Suppressor macrophage treated with lipopolysaccharide for 1 hour (primary cell): ENCODE measurements around the gene ZNF283.
"Not testable (repeated sequence)": the region's sequence is repeated elsewhere in the genome, so short reads cannot be mapped to it uniquely, and the experiment has no call there.

Experiments used
- DNase-seq, 3 donors: peaks; one replicate each; pipeline ENCODE4 v3.0.0-alpha.2; 2020 to 2022

ZNF283 gene

GRCh38 chr19:43799502-43800142 is 27.5 kb upstream of the ZNF283 start:
- peak in 1 of 3 donors; percentile 34 for DNase-seq

DNA sequence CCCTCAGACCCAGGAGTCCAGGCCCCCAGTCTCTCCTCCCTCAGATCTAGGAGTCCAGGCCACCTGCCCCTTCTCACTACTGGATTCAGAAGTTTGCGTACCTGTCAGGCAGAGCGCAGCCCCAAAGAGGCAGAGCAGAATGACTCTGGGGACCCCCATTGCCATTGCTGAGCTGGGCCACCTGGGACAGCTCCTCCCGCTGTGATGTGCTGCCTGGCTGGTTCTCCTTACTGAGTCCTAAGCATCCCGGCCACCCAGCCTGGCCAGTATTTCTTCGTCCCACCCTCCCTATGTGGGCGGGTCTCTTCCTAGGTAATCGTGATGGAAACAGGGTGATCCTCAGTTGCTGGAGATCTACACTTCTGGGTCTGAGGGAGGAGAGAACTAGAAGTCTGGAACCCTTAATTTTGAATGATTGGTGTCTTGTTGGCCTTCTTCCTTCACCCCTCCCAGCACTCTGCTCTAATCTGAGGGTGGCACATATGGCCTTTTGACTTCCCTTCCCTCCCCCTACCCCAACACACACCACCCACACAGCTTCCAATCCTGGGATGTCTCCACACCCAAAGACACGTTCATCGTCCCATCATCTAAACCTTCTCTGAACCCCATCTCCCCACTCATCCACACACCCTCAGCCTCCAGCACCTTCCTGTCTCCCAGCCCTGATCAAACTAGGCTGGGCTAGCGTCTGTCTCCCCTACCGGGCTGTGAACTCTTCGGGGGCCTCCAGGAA is 24.7 kb upstream of the ZNF283 start, which contains the start of gene LYPD5:
Gene LYPD5, minus strand, starts transcription at position 232 of the 736 bp plus-strand sequence. Its CDS starts 67 bp downstream, at position 165.
- no peak for DNase-seq

DNA sequence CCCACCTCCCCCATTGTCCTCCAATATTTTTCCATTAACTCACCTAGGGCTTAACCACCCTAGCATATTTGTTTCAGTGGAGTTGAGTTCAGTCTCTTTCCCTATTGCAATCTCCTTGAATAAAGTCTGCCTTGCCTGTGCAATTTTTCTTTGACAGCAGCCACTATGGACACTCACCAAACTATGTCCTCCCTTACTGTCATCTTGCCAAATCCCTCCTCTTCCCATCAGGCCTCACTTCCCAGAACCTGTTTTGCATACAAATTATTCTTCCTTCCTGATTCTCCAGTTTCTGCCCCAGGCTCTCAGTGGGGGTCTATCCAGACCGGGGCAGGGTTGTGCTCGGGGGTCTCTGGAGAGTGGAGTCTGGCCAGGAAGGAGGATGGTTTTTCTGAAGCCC is 22.7 kb upstream of the ZNF283 start:
- DNase-seq = no peak

DNA sequence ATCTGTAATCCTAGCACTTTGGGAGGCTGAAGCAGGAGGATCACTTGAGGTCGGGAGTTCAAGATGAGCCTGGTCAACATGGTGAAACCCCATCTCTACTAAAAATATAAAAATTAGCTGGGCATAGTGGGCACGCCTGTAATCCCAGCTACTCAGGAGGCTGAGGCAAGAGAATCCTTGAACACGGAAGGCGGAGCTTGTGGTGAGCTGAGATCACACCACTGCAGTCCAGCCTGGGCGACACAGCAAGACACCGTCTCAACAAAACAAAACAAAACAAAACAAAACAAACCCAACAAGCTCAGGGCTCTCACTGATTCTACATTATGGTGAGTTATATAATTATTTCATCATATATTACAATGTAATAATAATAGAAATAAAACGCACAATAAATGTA is 20.7 kb upstream of the ZNF283 start:
- DNase-seq = not testable (repeated sequence)

DNA sequence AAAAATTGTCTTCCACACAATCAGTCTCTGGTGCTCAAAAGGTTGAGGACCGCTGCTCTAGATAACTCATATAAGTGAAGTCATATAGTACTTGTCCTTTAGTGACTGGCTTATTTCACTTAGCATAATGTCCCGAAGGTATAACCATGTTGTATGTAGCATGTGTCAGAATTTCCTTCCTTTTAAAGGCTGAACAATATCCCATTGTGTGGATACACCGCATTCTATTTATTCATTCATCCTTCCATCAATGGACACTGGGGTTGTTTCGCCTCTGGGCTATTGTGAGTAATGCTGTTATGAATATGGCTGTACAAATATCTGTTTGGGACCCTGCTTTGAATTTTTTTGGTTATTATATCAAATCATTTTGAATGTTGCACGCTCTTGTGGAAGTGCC is 20.3 kb upstream of the ZNF283 start:
- DNase-seq = no peak

GRCh38 chr19:43807651-43808050 is 19.5 kb upstream of the ZNF283 start:
- DNase-seq = no peak

GRCh38 chr19:43809762-43810696 is 17.1 kb upstream of the ZNF283 start:
- peak; percentile 73 to 89 (median 85) for DNase-seq

GRCh38 chr19:43811837-43812236 is 15.3 kb upstream of the ZNF283 start:
- peak in 1 of 3 donors; percentile 20 for DNase-seq

- no peak for DNase-seq
Measured at GRCh38 chr19:43812259-43812658, 14.9 kb upstream of the ZNF283 start.

DNA sequence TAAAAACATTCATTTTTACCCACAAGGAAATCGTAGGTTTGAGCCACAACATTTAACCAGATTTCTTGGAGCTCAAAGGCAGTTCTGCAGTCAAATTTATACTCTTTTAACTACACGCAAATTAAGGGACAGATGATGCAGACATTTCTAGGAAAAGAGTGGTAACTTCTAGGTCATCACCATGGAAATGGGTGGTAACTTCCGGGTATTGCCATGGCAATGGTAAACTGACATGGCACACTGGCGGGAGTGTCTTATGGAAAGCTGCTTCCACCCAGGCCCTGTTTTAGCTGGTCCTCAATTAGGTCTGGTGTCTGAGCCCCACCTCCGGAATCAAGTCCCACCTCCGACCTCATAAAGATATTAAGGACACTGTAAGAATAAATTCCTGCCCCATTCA is 14.4 kb upstream of the ZNF283 start:
- DNase-seq = no peak

- DNase-seq = no peak
Measured at GRCh38 chr19:43814663-43815352, 12.3 kb upstream of the ZNF283 start.

DNA sequence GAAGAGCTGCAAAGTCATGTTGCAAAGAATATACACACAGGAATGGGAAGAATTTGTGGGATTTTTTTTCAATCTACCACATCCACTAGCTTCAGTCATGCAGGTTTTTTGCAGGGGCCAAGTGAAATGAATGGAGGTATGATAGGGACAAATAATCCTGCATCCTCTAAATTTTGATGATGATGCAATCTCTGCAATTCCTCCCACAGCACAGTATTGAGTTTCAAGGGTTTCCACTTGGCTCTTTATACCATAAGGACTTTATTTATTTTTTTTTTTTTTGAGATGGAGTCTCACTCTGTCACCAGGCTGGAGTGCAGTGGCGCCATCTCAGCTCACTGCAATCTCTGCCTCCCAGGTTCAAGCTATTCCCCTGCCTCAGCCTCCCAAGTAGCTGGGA is 9.7 kb upstream of the ZNF283 start:
- not testable (repeated sequence) for DNase-seq

DNA sequence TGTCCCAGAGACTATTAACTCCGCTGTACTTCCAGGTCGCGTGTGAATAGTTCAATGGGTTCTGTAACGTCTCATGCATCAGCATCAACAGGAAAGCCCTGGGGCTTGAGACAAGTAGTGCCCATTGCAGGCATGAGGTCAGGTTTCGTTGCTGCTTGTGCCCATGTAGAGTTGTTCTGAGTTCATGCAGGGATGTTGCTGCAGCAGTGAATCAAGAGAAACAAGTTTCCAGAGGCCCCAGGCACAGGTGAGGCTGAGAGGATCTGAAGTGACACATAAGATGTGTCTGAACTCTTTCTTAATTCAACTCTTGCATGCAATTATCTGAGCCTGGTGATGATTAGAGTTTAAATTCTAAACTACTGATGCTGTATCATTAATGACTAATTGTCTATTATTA is 8.6 kb upstream of the ZNF283 start:
- DNase-seq = no peak

DNA sequence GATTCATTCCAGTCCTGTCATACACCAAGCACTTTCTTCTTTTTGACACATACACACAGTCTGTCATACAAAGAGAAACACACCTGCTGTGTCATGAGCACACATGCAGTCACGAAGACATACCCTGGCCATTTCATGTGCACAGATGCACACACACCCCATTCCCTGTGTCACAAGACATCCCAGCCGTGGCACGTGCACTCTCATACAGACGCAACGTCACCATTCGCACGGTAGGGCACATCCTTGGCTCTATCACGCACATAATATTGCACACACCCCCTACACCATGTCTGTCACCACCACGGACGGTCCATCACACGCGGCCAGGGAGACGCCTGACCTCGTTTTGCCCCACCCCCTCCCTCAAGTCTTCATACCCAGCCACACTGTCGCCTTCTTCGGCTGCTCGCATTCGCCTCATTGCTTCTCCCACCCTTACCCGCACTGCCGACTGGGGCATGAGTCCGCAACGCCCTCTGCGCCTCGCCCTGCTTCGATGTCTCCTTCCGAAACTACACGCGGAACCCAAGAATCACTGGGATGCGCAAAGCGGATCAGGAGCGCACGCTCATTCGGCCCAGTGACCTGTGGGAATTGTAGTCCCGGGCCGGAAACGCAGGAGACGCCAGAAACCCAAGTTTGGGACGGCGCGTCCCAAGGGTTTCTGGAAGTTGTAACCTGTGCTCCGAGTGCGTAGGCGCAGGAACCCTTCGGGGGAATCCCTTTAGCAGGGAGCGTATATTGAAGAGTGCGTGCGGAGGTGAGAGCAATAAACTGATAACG is 6.8 kb upstream of the ZNF283 start:
- peak; percentile 51 to 58 (median 57) for DNase-seq

DNA sequence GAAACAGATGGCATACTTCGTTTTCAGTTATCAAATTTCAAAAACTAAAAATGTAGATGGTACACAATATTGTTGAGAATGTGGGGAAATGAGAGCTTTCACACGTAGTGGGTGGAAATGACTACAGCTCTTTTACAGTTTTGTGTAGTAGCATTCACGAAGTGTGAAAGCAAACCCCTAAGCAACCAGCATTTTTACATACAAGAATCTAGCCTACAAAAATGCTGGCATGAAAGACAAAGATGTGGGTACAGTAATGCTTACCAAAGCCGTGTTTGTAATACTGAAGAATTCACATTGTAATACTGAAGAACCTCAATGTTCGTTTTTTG is 6.3 kb upstream of the ZNF283 start:
- no peak for DNase-seq

GRCh38 chr19:43823856-43824255 is 3.3 kb upstream of the ZNF283 start:
- not testable (repeated sequence) for DNase-seq

DNA sequence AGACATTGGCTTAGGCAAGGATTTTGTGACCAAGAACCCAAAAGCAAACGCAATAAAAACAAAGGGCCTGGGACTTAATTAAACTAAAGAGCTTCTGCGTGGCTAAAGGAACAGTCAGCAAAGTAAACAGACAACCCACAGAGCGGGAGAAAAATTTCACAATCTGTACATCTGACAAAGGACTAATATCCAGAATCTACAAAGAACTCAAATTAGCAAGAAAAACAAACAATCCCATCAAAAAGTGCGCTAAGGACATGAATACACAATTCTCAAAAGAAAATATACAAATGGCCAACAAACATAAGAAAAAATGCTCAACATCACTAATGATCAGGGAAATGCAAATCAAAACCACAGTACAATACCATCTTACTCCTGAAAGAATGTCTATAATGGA is 2.5 kb upstream of the ZNF283 start:
- DNase-seq = not testable (repeated sequence)

DNA sequence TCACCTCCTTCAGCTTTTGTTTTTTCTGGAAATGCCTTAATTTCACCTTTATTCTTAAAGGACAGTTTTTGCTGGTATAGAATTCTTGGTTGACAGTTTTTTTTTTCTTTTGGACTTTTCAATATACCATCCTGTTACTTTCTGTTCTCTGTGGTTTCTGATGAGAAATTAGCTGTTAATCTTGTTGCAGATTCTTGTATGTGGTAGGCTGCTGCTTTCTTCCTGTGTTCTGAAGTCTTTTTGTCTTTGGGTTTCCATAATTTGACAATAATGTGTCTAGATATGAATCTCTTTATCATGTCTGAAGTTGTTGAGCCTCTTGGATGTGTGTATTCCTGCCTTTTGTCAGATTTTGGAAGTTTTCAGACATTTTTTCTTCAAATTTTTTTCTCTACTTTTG is 12.0 kb downstream of the ZNF283 start:
- DNase-seq = no peak

DNA sequence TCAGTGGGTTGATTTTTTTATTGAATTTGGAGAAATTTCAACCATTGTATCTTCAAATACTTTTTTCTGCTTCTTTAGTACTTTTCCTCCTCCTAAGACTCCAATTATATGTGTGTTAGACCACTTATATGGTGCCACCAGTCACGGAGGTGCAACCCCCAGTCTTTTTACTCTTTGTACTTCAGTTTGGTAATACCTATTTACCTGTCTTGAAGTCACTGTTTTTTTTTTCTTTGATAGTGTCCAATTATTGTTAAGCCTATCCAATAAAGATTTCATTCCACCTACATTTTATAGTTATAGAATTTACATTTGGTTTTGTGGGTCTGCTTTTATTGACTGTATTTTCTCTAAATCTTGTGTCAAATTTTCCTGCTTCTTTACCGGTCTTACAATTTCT is 14.9 kb downstream of the ZNF283 start:
- DNase-seq = no peak

DNA sequence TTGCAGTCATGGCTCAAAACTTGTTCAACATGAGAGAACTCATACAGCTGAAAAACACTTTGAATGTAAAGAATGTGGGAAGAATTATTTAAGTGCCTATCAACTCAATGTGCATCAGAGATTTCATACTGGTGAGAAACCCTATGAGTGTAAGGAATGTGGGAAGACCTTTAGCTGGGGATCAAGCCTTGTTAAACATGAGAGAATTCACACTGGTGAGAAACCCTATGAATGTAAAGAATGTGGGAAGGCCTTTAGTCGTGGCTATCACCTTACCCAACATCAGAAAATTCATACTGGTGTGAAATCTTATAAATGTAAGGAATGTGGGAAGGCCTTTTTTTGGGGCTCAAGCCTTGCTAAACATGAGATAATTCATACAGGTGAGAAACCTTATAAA is 20.1 kb downstream of the ZNF283 start:
- DNase-seq = no peak

- DNase-seq = no peak
Measured at GRCh38 chr19:43847884-43848283, 20.8 kb downstream of the ZNF283 start.

DNA sequence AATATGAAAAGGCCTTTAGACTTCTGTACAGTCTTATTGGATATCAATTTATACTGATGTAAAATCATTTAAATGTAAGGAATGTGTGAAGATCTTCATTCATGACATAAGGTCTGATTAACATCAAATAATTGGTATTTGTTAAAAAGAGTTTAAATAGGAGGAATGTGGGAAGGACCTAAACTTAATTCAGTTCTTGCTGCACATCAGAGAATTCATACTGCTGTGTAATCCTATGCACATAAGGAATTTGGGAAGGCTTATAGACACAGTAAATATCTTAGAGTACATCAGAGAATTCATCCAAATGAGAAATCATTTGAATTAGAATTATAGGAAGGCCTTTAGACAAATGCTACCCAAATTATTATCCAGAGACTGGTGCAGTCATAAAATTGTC is 21.7 kb downstream of the ZNF283 start:
- no peak for DNase-seq
